ENCODE results near the gene HMG20A. TPM values are rescaled to one million over a fixed set of nuclear protein-coding genes. Genes with fewer than 3 reads are reported as not detected.

HMG20A gene
- total and polyA plus RNA-seq, 7 donors = 9.7 to 38.3 (median 29.3) TPM

DNA sequence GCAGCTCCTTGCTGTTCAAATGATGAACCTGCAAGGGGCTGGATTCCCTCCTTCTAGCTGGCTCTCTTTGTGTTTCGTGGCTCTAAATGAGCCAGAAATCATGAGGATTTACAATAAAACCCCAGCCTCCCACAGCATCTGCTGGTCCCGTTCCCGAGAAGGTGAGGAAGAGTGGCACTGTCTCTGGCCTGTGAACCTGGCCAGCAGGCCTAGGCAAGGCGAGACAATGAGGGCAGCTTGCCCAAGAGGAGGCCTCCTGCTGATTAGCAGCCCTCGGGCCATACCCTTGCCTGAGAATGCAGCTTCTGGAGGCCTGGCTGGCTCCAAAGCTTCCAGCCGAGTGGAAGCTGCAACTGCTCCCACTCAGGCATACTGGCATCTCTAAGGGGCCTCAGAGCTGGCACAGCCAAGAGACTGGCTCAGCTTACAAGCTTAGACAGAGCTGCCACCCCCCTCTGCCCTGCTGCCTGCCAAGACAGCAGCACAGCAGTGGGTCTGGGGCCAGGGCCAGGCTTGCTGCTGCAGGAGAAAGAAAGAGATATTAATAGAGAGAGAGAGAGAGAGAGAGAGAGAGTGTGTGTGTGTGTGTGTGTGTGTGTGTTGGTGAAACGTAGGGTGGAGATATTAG, 76.5 kb downstream of the HMG20A start:
- Histone ChIP-seq H3K36me3 (ENCODE audit: insufficient read depth in 1 of 2, low read depth in 1 of 2) (no peaks in the 10 kb centered on the region), H3K4me3 (peak overlapping the region; percentile 41), H3K27me3 (ENCODE audit: insufficient read depth in 3 of 3, low read length in 2 of 3) (no peaks in the 10 kb centered on the region), H3K27ac (peak overlapping the region; percentile 79), H3K9me3 (no peaks in the 10 kb centered on the region), H3K4me1 (peaks cover 26% of the 10 kb centered on the region)
- ATAC-seq (peak; percentile 82 to 92 (median 88)), DNase-seq (peak; percentile 72 to 86)
- TF ChIP-seq, protein P1, sequence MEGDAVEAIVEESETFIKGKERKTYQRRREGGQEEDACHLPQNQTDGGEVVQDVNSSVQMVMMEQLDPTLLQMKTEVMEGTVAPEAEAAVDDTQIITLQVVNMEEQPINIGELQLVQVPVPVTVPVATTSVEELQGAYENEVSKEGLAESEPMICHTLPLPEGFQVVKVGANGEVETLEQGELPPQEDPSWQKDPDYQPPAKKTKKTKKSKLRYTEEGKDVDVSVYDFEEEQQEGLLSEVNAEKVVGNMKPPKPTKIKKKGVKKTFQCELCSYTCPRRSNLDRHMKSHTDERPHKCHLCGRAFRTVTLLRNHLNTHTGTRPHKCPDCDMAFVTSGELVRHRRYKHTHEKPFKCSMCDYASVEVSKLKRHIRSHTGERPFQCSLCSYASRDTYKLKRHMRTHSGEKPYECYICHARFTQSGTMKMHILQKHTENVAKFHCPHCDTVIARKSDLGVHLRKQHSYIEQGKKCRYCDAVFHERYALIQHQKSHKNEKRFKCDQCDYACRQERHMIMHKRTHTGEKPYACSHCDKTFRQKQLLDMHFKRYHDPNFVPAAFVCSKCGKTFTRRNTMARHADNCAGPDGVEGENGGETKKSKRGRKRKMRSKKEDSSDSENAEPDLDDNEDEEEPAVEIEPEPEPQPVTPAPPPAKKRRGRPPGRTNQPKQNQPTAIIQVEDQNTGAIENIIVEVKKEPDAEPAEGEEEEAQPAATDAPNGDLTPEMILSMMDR (IDR thresholded peaks at IDR 0.05) = no peak
- 4 to 9% (median 7%) methylated on average over 7 of the region's 7 CpGs for WGBS, 3 donors
- intact Hi-C loops (cut with DNase I) = loop anchor here (1.0 to 5.0 kb wide), 5 partner anchors 45 to 390 kb away; partner anchors contain the start of genes HMG20A (in 2 of the 2) and PEAK1 (in 2 of the 2)

DNA sequence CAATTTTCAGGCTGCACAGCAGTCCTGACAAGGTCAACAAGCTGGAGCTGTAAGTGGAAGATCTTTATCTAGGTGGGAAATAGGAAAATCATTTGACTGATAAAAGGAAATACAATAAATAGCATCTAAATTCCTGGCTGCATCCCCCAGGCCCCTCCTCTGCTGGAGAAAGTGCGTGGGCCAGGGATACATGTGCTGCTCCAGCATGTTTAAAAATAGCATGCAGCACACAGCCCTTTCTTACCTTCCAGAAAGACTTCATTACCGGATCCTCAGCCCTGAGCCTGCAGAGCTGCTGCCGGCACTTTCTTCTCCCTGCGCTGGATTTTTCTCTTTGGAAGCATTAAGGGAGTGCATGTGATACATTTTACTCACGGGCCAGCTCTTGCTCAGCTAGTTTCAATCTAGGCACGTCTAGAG, 77.3 kb downstream of the HMG20A start:
- WGBS, 3 donors = 3 to 11% (median 10%) methylated on average over 6 of the region's 6 CpGs

DNA sequence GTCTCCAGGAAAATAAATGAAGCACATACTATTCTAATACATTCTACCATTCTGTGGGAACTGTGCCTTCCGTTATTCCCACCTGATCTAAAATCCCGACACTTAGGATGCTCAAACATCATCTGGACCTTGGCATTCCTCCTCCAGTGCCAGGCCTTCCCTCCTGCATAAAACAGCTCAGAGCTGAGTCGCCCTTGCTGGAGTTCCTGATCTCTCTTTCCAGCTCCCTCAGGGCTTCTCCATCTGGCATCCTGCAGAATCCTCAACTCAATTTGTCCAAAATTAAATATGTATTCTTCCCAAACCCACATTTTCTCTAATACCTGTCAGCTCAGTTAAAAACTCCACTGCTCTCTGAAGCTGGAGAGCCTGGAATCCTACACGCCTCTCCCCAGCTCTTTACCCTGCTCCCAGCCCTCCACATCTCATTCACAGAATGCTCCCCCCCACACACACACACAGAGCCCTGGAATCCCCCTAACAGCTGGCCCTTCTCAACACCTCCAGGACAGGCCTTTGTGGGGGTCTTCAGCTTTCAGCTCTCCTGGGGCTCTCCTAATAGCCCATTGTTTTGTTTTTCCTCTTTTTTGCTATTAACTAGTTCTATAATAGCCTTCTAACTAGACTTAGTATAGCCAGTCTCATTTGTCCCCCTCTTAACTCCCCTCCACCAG, 78.5 kb downstream of the HMG20A start:
- no peak for ATAC-seq
- Histone ChIP-seq H3K36me3 (ENCODE audit: insufficient read depth in 1 of 2, low read depth in 1 of 2) (no peaks in the 10 kb centered on the region), H3K27me3 (ENCODE audit: insufficient read depth in 3 of 3, low read length in 2 of 3) (no peaks in the 10 kb centered on the region), H3K9me3 (no peaks in the 10 kb centered on the region), H3K4me3 (no peak overlapping the region), H3K4me1 (peaks cover 34% of the 10 kb centered on the region), H3K27ac (no peak overlapping the region)
- no peak for DNase-seq
- intact Hi-C loops (cut with DNase I) = loop anchor here (5.0 kb wide), 4 partner anchors 43 to 392 kb away; partner anchors contain the start of genes HMG20A (in 1 of the 2) and PEAK1 (in 1 of the 2)
- WGBS, 3 donors = 75 to 84% (median 83%) methylated on average over 4 of the region's 4 CpGs
- TF ChIP-seq, protein P1 (IDR thresholded peaks at IDR 0.05) = no peak

More for the DNA sequence above, 77.3 kb downstream of the HMG20A start:
- Histone ChIP-seq H3K4me1 (peaks cover 26% of the 10 kb centered on the region), H3K4me3 (peak overlapping the region; percentile 16), H3K36me3 (ENCODE audit: insufficient read depth in 1 of 2, low read depth in 1 of 2) (no peaks in the 10 kb centered on the region), H3K27ac (peak overlapping the region; percentile 79), H3K27me3 (ENCODE audit: insufficient read depth in 3 of 3, low read length in 2 of 3) (no peaks in the 10 kb centered on the region), H3K9me3 (no peaks in the 10 kb centered on the region)
- DNase-seq (peak in 1 of 2 donors; percentile 48), ATAC-seq (peak; percentile 74 to 86 (median 84))
- TF ChIP-seq, protein P1 (IDR thresholded peaks at IDR 0.05) = no peak
- intact Hi-C loops (cut with DNase I) = loop anchor here (1.0 to 5.0 kb wide), 5 partner anchors 44 to 391 kb away; partner anchors contain the start of genes HMG20A (in 2 of the 2) and PEAK1 (in 2 of the 2)

DNA sequence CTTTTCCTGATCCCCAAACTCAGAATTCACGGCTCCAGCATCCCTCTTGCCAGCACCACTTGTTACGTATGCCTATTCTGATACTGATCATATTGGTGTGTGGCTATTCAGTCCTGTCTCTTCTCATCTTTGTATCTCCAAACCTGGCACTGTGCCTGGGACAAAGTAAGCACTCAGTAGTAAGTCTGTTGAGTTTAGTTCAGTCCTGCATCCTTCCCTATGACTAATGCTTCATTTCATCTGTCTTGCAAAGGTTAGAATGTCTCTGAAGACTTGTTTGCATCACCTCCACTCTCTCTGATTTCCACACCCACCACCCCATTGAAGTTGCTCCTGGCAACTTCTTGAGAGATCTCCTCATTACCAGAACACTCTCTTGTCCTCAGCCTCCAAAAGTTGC, 80.3 kb downstream of the HMG20A start:
- DNase-seq (no peak), ATAC-seq (no peak)
- Histone ChIP-seq H3K4me3 (no peak overlapping the region), H3K36me3 (ENCODE audit: insufficient read depth in 1 of 2, low read depth in 1 of 2) (no peaks in the 10 kb centered on the region), H3K9me3 (no peaks in the 10 kb centered on the region), H3K4me1 (peaks cover 45% of the 10 kb centered on the region), H3K27me3 (ENCODE audit: insufficient read depth in 3 of 3, low read length in 2 of 3) (no peaks in the 10 kb centered on the region), H3K27ac (no peak overlapping the region)
- intact Hi-C loops (cut with DNase I) = no loop called here
- TF ChIP-seq, protein P1 (IDR thresholded peaks at IDR 0.05) = no peak
- 84 to 87% (median 85%) methylated on average over 2 of the region's 2 CpGs for WGBS, 3 donors

Measured in psoas muscle (tissue), 8 donors.